Measurements from ENCODE around the gene RABGGTA. TPM values are rescaled to one million over a fixed set of nuclear protein-coding genes. Genes with fewer than 3 reads are reported as not detected.
A peak's percentile ranks its signal among the peaks of the same experiment; 100 is the strongest.

Gene RABGGTA
- total and polyA plus RNA-seq, 9 of the 15 experiments (the other 6 are each of a cell fraction or from before 2014, with no cell fraction given) = 4.5 to 24.2 (median 15.5) TPM

DNA sequence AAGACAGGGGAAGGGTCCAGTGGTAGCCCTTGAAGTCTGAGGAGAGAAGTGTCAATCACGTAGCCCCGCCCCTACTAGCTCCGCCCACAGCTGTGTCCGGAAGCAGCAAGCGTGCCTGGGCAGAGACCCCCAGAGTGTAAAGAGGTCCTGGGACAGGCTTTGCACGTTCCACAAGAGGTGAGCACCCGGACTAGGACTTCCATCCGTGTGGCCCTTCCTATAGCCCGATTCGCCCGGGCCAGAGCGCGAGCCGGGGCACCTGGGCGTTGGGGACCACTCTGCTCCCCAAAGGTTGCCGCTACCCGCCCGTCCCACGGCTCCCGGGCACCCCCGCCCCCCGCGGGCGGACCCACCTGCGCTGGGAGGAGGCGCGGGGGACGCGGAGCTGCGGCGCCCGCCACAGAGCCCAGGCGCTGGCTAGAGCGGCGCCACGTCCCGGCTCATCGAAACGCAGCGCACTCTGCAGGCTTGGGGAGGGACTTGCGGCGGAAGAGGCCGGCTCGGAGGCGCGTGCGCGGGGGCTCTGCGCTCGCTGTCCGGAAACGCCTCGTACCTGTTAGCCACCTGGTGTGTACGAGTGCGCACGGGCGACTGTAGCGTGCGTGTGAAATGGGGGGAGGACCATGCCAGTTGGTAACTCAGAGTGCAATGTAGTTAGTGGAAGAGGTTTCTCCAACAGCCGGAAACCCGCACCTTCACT is at the start of gene RABGGTA (continued):
- no peak for TF ChIP-seq ZNF395 (CRISPR knock-in tag; IDR thresholded peaks at IDR 0.05)
- TF ChIP-seq SNRNP70 (optimal IDR thresholded peaks at IDR 0.05; ENCODE audit: low read depth, low read length) = no peak
- TF ChIP-seq ZNF586 (CRISPR knock-in tag; conservative IDR thresholded peaks at IDR 0.05) = no peak
- peak; percentile 41; the same call in 1 of the 2 replicates for TF ChIP-seq E2F1 (CRISPR knock-in tag; IDR thresholded peaks at IDR 0.05)
- no peak for TF ChIP-seq ZNF318 (IDR thresholded peaks at IDR 0.05; ENCODE audit: borderline replicate concordance in 1 of 2, low read depth in 1 of 2)
- no peak for TF ChIP-seq ZNF175 (CRISPR knock-in tag; IDR thresholded peaks at IDR 0.05; ENCODE audit: low read depth)
- TF ChIP-seq NR4A1 (CRISPR knock-in tag; IDR thresholded peaks at IDR 0.05) = no peak
- no peak for TF ChIP-seq NR4A1 (tag; IDR thresholded peaks at IDR 0.05)
- TF ChIP-seq, protein P1, sequence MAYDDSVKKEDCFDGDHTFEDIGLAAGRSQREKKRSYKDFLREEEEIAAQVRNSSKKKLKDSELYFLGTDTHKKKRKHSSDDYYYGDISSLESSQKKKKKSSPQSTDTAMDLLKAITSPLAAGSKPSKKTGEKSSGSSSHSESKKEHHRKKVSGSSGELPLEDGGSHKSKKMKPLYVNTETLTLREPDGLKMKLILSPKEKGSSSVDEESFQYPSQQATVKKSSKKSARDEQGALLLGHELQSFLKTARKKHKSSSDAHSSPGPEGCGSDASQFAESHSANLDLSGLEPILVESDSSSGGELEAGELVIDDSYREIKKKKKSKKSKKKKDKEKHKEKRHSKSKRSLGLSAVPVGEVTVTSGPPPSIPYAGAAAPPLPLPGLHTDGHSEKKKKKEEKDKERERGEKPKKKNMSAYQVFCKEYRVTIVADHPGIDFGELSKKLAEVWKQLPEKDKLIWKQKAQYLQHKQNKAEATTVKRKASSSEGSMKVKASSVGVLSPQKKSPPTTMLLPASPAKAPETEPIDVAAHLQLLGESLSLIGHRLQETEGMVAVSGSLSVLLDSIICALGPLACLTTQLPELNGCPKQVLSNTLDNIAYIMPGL (CRISPR knock-in tag; IDR thresholded peaks at IDR 0.05) = peak; percentile 89

Measured in K562 (cell line).